Keratinocyte (primary cell): ENCODE results near the gene FGF12. TPM values are rescaled to one million over a fixed set of nuclear protein-coding genes. Genes with fewer than 3 reads are reported as not detected.

Experiments used
- DNase-seq: peaks from one replicate; pipeline ENCODE4 v3.0.0-alpha.2; 2011; ENCODE audit warnings: low read depth, missing footprints, low spot score
- FAIRE-seq: peaks from 2 replicates; lab custom pipeline; 2011; peaks lifted over from hg19 to GRCh38; lab: Jason Lieb, UNC
- H2AFZ ChIP-seq: 2 replicates; pipeline ENCODE4 v1.6.0; 2012; ENCODE audit warnings: low read length, control low read depth, inconsistent platforms; ENCODE audit not compliant: control insufficient read depth
- H3K27ac ChIP-seq: 2 replicates; pipeline ENCODE4 v1.5.1; 2011; ENCODE audit warnings: low read length; ENCODE audit not compliant: control insufficient read depth, insufficient read depth
- H3K27me3 ChIP-seq: 3 replicates; pipeline ENCODE4 v1.6.0; 2011; ENCODE audit warnings: low read length; ENCODE audit not compliant: control insufficient read depth, insufficient read depth; ENCODE audit errors: extremely low read depth
- H3K36me3 ChIP-seq, 2 experiments: 2 replicates in 1 of 2; 3 replicates in 1 of 2; pipeline ENCODE4 v1.5.1; 2011; ENCODE audit warnings: low read length in 2 of 2, mild to moderate bottlenecking in 1 of 2; ENCODE audit not compliant: control insufficient read depth in 2 of 2, insufficient read depth in 2 of 2; ENCODE audit errors: extremely low read depth in 1 of 2
- H3K4me1 ChIP-seq: 3 replicates; pipeline ENCODE4 v1.5.1; 2011; ENCODE audit warnings: low read length; ENCODE audit not compliant: control insufficient read depth, insufficient read depth; ENCODE audit errors: extremely low read depth
- H3K4me2 ChIP-seq: 3 replicates; pipeline ENCODE4 v1.6.0; 2011; ENCODE audit warnings: low read depth, low read length; ENCODE audit not compliant: control insufficient read depth, insufficient read depth; ENCODE audit errors: extremely low read depth
- H3K4me3 ChIP-seq, 3 experiments: fragments of 200-600 bp in 1 of 3; sonication (generic) in 1 of 3; 2 replicates in 2 of 3; 3 replicates in 1 of 3; pipeline ENCODE4 v1.5.1; 2011 to 2016; ENCODE audit warnings: low read length in 3 of 3, mild to moderate bottlenecking in 3 of 3, control low read depth in 2 of 3, inconsistent platforms in 1 of 3, low read depth in 1 of 3, mixed read lengths in 1 of 3, mixed run types in 1 of 3, moderate library complexity in 1 of 3; ENCODE audit not compliant: control insufficient read depth in 2 of 3, insufficient read depth in 2 of 3; ENCODE audit errors: extremely low read depth in 1 of 3
- H3K79me2 ChIP-seq: 2 replicates; pipeline ENCODE4 v1.6.0; 2012; ENCODE audit warnings: low read length; ENCODE audit not compliant: control insufficient read depth, insufficient read depth
- H3K9ac ChIP-seq: 3 replicates; pipeline ENCODE4 v1.6.0; 2011; ENCODE audit warnings: low read length; ENCODE audit not compliant: control insufficient read depth, insufficient read depth; ENCODE audit errors: extremely low read depth
- H3K9me1 ChIP-seq: 3 replicates; pipeline ENCODE4 v1.6.0; 2011; ENCODE audit warnings: low read length; ENCODE audit not compliant: control insufficient read depth, insufficient read depth; ENCODE audit errors: extremely low read depth
- H3K9me3 ChIP-seq: 2 replicates; pipeline ENCODE4 v1.5.1; 2012; ENCODE audit warnings: low read depth, low read length; ENCODE audit not compliant: control insufficient read depth
- H4K20me1 ChIP-seq: 3 replicates; pipeline ENCODE4 v1.6.0; 2011; ENCODE audit warnings: low read length; ENCODE audit not compliant: control insufficient read depth, insufficient read depth; ENCODE audit errors: extremely low read depth
- EZH2 ChIP-seq: IDR thresholded peaks from one replicate; pipeline ENCODE4 v1.6.1; 2012; ENCODE audit warnings: inconsistent platforms, mild to moderate bottlenecking, low read length, moderate library complexity
- dilution Hi-C: fragments of 300-500 bp; cut with MboI; formaldehyde crosslinking; loops from one replicate; pipeline ENCODE4 v1.7.0; 2020; ENCODE audit warnings: low sequenced_read_pairs; ENCODE audit not compliant: extremely low pct_ligation_motif_present
- polyA plus RNA-seq, 5 experiments: library from polyadenylated mRNA; depleted of rRNA in 3 of 5; stranded (reverse) in 3 of 5; stranded (forward) in 1 of 5; unstranded in 1 of 5; fragments of >200 nt; gene quantifications; 1 replicate in 1 of 5; 2 replicates in 3 of 5; 3 replicates in 1 of 5; pipeline versions ENCODE4 v1.2.1 to v1.2.3, GENCODE V29; 2011 to 2012; ENCODE audit warnings: missing spikeins in 2 of 5, low read depth in 1 of 5, low replicate concordance in 1 of 5
- TF ChIP-seq, protein P1 (sequence below), 3 experiments: IDR thresholded peaks in 1 of 3; conservative IDR thresholded peaks in 1 of 3; optimal IDR thresholded peaks in 1 of 3; 2 replicates in 2 of 3; 3 replicates in 1 of 3; pipeline versions ENCODE3 to v1.5.1; 2011; ENCODE audit warnings: low read length in 3 of 3, mild to moderate bottlenecking in 3 of 3, moderate library complexity in 2 of 3, control low read depth in 1 of 3, inconsistent platforms in 1 of 3; ENCODE audit not compliant: insufficient read depth in 2 of 3; ENCODE audit errors: extremely low read depth in 1 of 3

Gene FGF12
- polyA plus RNA-seq, 1 donor (not counting 4 experiments of a cell fraction or from before 2014, with no cell fraction given): 4.1 TPM

DNA sequence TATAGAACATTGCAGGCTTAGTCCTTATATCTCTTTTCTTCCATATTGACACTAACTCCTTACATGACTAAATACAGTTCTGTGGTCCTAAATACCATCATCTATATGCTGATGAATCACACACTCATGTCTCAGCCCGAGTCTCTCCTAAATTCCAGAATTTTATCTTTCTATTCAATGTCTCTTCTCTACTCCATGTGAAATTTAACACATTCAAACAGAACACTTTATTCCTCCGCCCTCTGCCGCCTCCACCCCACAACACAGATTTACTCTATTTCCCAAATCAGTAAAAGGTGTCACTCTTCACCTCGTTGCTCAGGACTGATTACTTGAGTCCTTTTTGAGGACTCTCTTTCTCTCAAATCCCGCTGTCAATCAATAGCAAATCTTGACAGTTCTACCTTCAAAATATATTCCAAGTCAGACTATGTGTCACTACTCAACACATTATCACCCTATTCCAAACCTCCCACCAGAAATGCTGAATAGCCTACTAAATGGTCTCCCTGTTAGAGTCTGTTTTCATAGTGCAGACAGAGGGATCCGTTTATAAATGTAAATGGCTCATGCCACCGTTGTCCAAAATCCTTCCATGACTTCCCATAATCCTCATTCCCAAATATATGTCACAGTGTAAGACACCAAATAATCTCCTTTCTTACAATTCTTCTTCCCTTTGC is 230.3 kb downstream of the FGF12 start:
- TF ChIP-seq EZH2: no peak
- TF ChIP-seq, protein P1, sequence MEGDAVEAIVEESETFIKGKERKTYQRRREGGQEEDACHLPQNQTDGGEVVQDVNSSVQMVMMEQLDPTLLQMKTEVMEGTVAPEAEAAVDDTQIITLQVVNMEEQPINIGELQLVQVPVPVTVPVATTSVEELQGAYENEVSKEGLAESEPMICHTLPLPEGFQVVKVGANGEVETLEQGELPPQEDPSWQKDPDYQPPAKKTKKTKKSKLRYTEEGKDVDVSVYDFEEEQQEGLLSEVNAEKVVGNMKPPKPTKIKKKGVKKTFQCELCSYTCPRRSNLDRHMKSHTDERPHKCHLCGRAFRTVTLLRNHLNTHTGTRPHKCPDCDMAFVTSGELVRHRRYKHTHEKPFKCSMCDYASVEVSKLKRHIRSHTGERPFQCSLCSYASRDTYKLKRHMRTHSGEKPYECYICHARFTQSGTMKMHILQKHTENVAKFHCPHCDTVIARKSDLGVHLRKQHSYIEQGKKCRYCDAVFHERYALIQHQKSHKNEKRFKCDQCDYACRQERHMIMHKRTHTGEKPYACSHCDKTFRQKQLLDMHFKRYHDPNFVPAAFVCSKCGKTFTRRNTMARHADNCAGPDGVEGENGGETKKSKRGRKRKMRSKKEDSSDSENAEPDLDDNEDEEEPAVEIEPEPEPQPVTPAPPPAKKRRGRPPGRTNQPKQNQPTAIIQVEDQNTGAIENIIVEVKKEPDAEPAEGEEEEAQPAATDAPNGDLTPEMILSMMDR (optimal IDR thresholded peaks at IDR 0.05 in 1 of 3, IDR thresholded peaks at IDR 0.05 in 1 of 3, conservative IDR thresholded peaks at IDR 0.05 in 1 of 3; ENCODE audit: extremely low read depth in 1 of 3, insufficient read depth in 2 of 3, low read length in 3 of 3): no peak

DNA sequence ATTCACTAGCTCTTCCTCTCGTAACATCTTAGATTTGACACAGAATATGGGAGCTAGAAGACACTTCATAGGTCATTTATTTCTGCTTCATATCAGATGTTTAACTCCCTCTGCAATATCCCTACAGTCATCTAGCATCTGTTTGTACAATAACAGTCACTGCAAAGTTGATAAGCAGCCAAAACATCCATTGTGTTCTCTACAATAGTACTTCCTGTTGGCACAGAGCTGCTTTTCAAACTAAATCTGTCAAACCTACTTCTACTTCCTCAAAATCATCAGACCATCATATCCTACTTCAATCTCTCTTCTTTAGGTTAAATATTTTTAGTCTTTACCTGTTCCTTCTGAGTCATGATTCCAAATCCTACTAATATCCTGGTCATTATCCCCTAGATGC is 233.2 kb downstream of the FGF12 start:
- dilution Hi-C loops: no loop called here
- H3K4me2 ChIP-seq: no peak overlapping the region
- no peak overlapping the region for H3K9ac ChIP-seq
- no peak overlapping the region for H3K27ac ChIP-seq
- TF ChIP-seq, protein P1 (optimal IDR thresholded peaks at IDR 0.05 in 1 of 3, IDR thresholded peaks at IDR 0.05 in 1 of 3, conservative IDR thresholded peaks at IDR 0.05 in 1 of 3; ENCODE audit: extremely low read depth in 1 of 3, insufficient read depth in 2 of 3, low read length in 3 of 3): no peak
- TF ChIP-seq EZH2: no peak
- no peaks in the 10 kb centered on the region for H3K9me1 ChIP-seq
- H3K79me2 ChIP-seq: no peaks in the 10 kb centered on the region
- no peak overlapping the region for H2AFZ ChIP-seq
- no peaks in the 10 kb centered on the region for H4K20me1 ChIP-seq
- no peaks in the 10 kb centered on the region for H3K36me3 ChIP-seq
- DNase-seq (no peak), FAIRE-seq (no peak)
- H3K9me3 ChIP-seq: no peaks in the 10 kb centered on the region
- H3K27me3 ChIP-seq: no peaks in the 10 kb centered on the region
- H3K4me3 ChIP-seq: no peak overlapping the region
- H3K4me1 ChIP-seq: no peaks in the 10 kb centered on the region

More for the DNA sequence above, 230.3 kb downstream of the FGF12 start:
- H4K20me1 ChIP-seq: no peaks in the 10 kb centered on the region
- DNase-seq: no peak
- H3K4me2 ChIP-seq: no peak overlapping the region
- no peak overlapping the region for H3K27ac ChIP-seq
- no peak overlapping the region for H3K9ac ChIP-seq
- no peak for FAIRE-seq
- H3K36me3 ChIP-seq: no peaks in the 10 kb centered on the region
- no peaks in the 10 kb centered on the region for H3K79me2 ChIP-seq
- H3K27me3 ChIP-seq: no peaks in the 10 kb centered on the region
- no peak overlapping the region for H2AFZ ChIP-seq
- dilution Hi-C loops: no loop called here
- no peaks in the 10 kb centered on the region for H3K9me3 ChIP-seq
- H3K9me1 ChIP-seq: no peaks in the 10 kb centered on the region
- H3K4me1 ChIP-seq: no peaks in the 10 kb centered on the region
- H3K4me3 ChIP-seq: no peak overlapping the region
